MM.1S (cell line): Measurements from ENCODE around the gene MAP2K6.

Experiments
- CTCF ChIP-seq: fragments of 300-600 bp; sonication (generic); IDR thresholded peaks from 2 replicates; pipeline ENCODE4 v1.5.1; 2016; ENCODE audit warnings: antibody characterized with exemption, low read length, mixed read lengths
- EZH2 ChIP-seq: fragments of 300-600 bp; sonication (generic); optimal IDR thresholded peaks from 2 replicates; pipeline ENCODE3; 2017; ENCODE audit warnings: low read depth, mild to moderate bottlenecking, antibody characterized with exemption, low read length, mixed read lengths

GRCh38 chr17:69388822-69389442, 25.6 kb upstream of the MAP2K6 start:
- TF ChIP-seq CTCF (no peak), EZH2 (no peak)
